ENCODE measurements around the gene MMS22L.
A peak's percentile ranks its signal among the peaks of the same experiment; 100 is the strongest.

MMS22L gene, protein sequence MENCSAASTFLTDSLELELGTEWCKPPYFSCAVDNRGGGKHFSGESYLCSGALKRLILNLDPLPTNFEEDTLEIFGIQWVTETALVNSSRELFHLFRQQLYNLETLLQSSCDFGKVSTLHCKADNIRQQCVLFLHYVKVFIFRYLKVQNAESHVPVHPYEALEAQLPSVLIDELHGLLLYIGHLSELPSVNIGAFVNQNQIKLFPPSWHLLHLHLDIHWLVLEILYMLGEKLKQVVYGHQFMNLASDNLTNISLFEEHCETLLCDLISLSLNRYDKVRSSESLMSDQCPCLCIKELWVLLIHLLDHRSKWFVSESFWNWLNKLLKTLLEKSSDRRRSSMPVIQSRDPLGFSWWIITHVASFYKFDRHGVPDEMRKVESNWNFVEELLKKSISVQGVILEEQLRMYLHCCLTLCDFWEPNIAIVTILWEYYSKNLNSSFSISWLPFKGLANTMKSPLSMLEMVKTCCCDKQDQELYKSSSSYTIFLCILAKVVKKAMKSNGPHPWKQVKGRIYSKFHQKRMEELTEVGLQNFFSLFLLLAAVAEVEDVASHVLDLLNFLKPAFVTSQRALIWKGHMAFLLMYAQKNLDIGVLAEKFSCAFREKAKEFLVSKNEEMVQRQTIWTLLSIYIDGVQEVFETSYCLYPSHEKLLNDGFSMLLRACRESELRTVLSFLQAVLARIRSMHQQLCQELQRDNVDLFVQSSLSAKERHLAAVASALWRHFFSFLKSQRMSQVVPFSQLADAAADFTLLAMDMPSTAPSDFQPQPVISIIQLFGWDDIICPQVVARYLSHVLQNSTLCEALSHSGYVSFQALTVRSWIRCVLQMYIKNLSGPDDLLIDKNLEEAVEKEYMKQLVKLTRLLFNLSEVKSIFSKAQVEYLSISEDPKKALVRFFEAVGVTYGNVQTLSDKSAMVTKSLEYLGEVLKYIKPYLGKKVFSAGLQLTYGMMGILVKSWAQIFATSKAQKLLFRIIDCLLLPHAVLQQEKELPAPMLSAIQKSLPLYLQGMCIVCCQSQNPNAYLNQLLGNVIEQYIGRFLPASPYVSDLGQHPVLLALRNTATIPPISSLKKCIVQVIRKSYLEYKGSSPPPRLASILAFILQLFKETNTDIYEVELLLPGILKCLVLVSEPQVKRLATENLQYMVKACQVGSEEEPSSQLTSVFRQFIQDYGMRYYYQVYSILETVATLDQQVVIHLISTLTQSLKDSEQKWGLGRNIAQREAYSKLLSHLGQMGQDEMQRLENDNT

DNA sequence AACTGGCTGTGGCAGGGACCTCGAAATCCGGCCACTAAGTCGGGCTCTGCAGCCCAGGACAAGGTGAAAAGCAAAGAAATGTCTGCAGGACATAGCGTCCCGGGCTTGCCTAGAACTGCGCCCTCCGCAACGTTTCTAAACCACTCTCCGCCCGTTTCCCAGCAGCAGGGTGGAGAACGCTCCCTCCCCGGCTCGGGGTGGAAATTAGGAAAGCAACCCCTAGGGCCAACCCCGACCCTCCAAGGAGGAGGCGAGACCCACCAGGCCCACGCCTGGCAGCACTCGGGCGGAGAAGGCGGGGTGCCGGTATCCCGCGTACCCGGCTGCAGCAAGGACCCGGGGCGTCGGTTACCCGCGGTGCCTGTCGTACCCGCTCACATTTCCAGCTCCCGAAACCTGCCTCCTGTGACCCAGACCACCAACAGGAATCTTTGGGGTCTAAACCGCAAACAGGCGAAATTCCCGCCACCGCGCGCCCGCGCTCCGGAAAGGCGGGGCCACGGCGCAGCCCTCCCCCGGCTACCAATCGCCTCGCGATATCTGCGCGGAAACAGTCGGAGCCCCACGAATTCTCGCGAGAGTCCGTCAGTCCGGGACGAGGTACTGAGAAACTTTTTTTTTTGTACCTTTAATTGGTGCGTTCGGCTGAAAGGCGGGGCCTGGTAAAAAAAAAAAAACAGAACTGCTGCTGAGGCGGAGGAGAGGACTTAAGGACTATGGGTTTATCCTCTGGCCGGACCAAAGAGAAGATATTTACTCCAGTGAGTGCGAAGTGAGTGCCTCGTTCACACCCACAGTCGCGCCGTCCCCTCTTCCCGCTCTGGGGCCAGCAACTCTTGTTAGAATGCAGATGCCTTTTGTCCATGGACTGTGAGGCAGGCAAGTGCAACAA lies at the start of gene MMS22L:
MMS22L (minus strand) TSS at position 491 of the 892 bp plus-strand sequence. CDS start 739 bp downstream, outside the sequence.
- in situ Hi-C loops (cut with MboI; ENCODE audit: low pct_unique_long_range_greater_than_20kb, low sequenced_read_pairs): no loop called here
- DNase-seq: peak; percentile 99

DNA sequence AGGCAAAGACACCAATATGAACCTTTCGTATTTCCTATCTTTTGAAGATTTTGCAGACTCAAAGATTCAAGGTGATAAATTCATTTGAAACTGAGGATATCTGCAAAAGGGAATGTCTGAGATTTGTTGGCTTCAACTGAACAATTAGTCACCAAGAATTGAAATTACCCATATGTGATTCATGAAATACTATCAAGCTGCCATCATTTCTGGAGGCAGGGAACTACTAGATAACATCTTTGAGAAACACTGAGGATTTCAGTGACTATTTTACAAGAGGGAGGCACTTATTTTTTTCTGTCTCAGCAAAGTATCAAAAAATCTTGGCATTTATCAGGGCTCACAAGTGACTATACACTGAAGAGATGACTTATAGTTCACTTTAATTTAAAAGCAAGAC lies 39.8 kb upstream of the MMS22L start:
- in situ Hi-C loops (cut with MboI; ENCODE audit: low pct_unique_long_range_greater_than_20kb, low sequenced_read_pairs): no loop called here
- DNase-seq: no peak

DNA sequence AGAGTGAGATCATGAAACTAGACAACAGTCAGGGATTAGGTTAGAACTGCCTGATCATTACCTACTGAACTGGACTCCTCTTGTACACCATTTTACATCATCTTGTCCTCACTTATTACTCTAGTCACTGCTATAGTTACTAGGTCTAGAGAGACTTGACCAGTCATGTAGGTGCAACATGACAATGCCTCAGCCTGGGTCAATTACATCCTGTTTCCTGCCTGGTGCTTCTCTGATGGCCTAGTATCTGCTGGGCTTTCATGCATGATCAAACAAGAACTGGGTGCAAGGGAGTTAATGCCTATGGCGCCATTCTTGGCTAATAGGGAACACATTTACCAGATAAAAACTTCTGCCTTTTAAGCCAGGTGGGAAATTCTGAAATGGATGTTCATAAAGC lies 39.2 kb upstream of the MMS22L start:
- in situ Hi-C loops (cut with MboI; ENCODE audit: low pct_unique_long_range_greater_than_20kb, low sequenced_read_pairs): no loop called here

DNA sequence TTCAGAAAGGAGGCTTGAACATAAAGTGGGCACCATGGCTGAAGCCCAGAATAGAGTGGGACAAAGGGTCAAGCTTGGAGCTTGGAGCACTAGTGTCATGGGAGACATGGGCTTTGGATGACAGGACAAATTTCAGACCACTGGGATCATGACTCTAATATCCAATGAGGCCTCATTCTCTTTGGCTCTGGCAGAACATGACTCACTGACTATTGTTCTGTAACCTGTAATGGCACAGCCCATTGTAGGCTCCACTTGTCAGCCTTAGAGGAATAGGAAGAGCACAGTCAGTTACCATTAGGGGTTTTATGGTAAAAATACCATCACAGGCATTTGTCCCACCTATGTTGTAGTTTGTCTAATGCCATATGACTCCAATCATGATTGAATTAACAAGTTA lies 34.0 kb upstream of the MMS22L start:
- in situ Hi-C loops (cut with MboI; ENCODE audit: low pct_unique_long_range_greater_than_20kb, low sequenced_read_pairs): no loop called here

More for the DNA sequence above, 39.2 kb upstream of the MMS22L start:
- DNase-seq: no peak

DNA sequence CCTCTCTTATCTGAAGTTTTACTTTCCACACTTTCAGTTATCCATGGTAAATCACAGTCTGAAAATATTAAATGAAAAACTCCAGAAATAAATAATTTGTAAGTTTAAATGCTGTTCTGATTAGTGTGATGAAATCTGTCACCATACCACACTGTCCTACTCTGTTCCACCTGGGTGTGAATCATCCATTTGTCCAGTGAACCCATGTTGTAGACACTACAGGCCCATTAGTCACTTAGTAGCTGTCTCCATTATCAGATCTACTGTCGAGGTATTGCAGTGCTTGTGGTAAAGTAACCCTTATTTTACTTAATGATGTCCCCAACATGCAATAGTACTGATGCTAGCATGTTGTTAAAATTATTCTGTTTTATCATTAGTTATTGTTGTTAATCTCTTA lies 29.2 kb upstream of the MMS22L start:
- DNase-seq: no peak
- in situ Hi-C loops (cut with MboI; ENCODE audit: low pct_unique_long_range_greater_than_20kb, low sequenced_read_pairs): no loop called here

More for the DNA sequence above, 34.0 kb upstream of the MMS22L start:
- no peak for DNase-seq

DNA sequence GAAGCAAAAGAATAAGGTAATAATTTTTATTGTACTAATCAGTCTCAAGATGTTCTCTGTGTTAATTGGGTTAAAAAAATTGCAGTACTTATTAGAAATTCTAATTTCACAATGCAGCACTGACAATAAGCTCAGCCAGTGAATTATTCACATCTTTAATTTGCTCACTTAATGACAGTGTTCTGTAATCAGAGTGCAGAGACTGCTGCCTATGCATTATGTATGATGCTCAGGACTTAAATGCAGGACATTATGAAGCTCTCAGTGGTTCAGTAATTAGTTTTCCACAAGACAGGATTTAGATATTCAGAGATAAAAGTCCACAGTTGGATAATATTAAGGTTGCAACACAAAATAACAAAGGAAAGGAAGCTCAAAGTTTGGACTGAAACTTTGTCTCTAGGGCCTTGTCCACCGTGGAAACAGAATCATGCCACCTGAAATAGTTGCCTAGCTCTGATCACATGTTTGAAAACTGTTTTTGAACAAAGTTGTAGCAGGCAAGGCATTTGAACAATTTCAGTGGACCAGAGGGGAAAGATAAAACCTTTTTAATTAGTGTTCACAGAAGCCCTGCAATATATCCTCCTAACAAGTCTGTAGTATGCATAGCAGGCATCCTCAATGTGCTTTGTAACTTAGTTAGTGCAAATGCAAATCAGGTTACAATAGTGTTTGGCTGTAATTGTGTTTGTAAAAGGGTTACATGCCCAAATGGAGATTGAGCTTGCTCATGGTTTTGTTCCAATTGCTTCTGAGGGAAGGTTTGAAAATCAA lies 23.7 kb upstream of the MMS22L start:
- DNase-seq: no peak
- in situ Hi-C loops (cut with MboI; ENCODE audit: low pct_unique_long_range_greater_than_20kb, low sequenced_read_pairs): no loop called here

DNA sequence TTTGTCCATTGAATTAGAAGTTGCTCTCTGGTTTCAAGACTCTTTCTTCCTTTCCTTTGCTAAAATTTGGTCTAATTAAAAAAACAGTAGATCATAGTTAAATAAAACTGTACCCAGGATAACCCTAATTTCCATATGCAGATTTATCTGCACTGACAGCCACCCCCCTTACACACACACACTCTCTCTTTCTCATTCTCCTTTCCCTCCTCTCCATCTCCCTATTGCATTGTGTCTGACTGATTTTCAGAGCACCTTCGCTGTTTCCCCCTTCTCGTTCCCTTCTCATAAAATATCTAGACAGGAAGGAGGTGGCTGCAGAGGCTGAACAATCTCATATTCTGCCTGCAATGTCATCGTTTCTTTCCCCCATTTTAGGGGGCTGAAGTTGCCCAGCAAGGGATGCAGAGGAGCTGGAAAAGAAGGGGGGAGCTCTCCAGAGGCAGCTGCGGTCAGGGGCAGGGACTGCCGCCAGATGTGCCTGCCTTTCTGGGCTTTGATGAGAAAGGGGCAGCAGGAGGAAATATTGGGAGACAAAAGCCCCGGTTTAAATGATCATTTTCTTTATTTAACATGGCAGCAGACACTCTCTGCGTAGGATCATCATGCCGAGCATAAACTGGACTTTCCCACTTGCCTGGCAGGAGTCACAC lies 22.5 kb upstream of the MMS22L start:
- DNase-seq: no peak
- in situ Hi-C loops (cut with MboI; ENCODE audit: low pct_unique_long_range_greater_than_20kb, low sequenced_read_pairs): no loop called here

DNA sequence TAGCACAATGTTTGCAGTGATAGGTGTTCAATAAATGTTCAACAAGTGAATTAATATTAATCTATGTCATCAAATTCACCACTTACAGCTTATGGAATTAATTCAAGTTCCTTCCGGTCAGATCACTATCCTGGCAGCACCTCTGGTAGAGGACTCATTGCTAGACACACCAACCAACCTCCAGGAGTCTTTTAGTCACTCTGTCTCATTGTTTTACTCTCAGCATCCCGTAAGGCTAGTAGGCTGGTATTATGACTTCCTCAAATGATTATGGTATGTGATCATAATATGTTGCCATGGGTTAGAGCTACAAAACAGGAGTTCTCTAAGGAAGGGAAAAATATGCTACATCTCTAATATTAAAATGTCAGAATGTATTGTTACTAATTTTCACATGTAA lies 21.7 kb upstream of the MMS22L start:
- no peak for DNase-seq
- in situ Hi-C loops (cut with MboI; ENCODE audit: low pct_unique_long_range_greater_than_20kb, low sequenced_read_pairs): no loop called here

DNA sequence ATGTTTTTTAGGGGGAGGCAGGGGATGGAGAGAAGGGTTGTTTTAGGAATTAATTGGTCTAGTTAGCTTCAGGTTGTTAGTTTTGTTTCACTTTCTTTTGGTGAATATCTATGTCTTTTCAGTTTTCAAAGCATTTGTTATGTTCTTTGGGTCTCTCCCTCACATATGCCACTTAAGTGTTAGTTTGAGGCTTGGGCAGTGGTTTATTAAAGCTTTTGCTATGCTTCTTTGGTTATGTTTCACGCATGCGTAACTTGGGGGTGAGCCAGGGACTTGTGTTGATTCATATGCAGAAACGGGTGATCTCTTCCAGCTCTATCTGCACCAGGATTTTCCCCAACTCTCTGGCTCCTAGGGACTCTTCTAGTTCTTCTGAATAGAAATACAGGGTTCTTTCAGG lies 11.4 kb upstream of the MMS22L start:
- DNase-seq: no peak
- in situ Hi-C loops (cut with MboI; ENCODE audit: low pct_unique_long_range_greater_than_20kb, low sequenced_read_pairs): no loop called here

DNA sequence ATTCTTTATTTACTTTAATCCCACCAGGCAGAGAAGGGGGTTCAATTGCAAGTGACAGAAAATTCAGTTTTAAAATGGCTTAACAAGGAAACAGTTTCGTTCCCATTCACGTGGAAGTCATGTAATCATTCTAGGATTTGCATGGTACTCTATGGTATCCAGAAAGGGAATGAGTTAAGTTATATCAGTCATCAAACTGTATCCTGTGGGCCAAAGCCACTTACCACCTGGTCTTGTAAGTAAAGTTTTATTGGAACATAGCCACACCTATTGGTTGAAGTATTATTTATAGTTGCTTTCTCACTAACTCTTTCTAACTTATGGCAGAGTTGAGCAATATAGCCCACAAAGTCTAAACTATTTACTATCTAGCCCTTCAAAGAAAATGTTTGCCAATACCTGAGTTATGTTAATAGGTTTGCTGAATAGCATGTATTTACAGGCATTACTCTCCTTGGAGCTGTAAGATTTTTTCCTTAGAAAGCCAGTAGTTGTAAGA lies 10.2 kb upstream of the MMS22L start:
- no peak for DNase-seq
- in situ Hi-C loops (cut with MboI; ENCODE audit: low pct_unique_long_range_greater_than_20kb, low sequenced_read_pairs): no loop called here

DNA sequence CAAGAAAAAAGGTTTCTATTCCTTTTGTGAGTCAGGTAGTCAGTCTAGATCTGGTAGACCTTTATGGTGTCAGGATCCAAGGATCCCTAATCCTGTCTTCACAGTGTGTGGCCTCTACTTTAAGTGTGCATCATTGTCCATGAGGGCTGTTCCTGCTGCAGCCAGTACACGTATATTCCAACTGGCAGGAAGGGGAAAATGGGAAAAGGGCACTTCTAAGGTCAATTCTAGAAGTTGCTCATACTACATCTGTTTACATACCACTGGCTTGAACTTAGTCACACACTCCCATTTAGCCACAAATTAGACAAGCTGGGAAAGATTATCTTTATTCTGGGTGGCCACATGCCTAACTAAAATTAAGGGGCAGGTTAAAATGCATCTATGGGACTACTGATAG lies 9.7 kb upstream of the MMS22L start:
- DNase-seq: no peak
- in situ Hi-C loops (cut with MboI; ENCODE audit: low pct_unique_long_range_greater_than_20kb, low sequenced_read_pairs): no loop called here

DNA sequence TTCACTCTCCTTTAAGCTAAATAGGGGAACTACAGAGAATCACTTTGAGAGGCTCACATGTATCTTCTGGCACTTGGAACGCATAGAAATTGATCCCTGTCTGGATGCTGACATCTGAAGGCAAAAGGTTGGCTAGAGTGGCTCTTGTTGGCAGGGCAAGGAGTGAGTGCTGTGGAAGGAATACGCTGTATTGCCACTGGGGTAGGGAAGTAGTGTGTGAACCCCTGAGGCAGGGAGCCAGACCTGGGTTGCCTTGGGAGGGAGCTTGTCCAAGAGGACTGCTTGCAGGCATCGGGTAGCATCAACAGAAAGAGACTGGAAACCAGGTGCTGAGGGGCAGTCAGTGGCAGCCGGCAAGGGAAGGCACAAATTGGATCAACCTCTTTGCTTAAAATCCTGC lies 8.9 kb upstream of the MMS22L start:
- in situ Hi-C loops (cut with MboI; ENCODE audit: low pct_unique_long_range_greater_than_20kb, low sequenced_read_pairs): no loop called here
- DNase-seq: no peak

DNA sequence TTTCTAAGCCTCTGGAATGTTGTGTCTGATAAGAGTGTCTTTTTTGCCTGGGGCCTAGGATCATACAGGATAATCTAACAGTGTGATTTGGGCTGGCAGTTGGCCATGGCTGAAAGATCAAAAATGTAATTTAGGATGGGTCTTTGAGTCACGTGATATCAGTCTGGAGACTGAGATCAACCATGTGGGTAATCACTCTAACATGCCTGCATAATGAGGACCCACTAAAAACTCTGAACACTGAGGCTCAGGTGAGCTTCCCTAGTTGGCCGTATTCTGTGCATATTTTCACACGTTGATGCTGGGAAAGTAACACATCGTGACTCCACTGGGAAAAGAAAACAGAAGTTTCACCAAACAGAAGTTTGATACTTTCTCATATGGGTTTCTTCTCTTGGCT lies 6.3 kb upstream of the MMS22L start:
- in situ Hi-C loops (cut with MboI; ENCODE audit: low pct_unique_long_range_greater_than_20kb, low sequenced_read_pairs): no loop called here
- no peak for DNase-seq

DNA sequence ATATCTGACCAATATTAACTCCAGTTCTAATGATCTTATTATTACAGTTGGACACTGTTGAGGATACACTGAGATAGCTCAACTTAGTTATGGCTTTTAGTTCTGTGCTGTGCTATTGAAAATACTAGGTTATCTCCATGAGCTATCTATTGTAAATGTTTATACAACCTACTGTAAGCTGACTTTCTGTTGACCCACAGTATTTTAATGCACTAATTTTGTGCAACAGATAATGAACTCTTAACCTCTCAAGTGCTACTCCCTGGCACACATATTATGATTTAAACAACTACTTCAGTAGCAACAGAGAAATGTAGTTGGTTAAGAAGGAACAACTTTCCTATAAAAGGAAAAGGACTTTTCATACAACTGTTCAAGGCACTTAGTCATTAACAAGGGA lies 5.2 kb upstream of the MMS22L start:
- no peak for DNase-seq
- in situ Hi-C loops (cut with MboI; ENCODE audit: low pct_unique_long_range_greater_than_20kb, low sequenced_read_pairs): no loop called here

DNA sequence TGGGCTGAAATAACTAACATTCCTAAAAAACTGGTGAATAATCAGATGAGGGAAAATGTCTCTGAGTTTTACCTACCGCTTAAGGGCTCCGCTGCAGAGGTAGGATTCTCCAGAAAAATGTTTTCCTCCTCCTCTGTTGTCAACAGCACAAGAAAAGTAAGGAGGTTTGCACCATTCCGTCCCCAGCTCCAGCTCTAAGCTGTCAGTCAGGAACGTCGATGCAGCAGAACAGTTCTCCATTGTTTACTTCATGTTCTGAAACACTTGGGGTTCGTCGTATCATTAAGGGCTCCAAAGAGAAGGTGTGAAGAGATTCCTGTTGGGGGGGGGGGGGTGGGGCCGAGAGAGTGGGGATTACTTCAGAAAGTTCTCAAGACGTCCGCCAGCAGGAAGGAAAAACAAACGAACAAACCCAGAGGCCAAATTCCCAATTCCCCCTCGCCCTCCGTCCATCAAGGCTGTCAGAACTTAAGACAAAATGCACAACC lies 734 bp downstream of the MMS22L start:
- peak; percentile 18 for DNase-seq
- in situ Hi-C loops (cut with MboI; ENCODE audit: low pct_unique_long_range_greater_than_20kb, low sequenced_read_pairs): no loop called here

DNA sequence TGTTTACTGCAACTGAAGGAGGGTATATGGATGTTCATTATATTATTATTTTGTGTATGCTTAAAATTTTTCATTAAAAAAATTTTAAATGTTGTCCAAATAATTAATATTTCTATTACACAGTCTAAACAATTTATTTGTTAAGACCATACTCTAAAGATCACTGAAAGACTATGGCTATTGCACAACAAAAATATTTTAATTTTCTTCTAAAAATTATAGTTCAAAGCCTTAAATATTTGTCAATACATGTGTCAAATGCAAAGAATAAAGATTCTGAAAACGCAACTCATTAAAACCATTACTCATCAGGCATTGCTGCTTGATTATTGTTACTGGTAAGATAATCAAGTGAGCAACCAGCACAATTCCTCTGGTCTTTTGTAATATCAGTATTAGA lies 2.2 kb downstream of the MMS22L start:
- no peak for DNase-seq
- in situ Hi-C loops (cut with MboI; ENCODE audit: low pct_unique_long_range_greater_than_20kb, low sequenced_read_pairs): no loop called here

DNA sequence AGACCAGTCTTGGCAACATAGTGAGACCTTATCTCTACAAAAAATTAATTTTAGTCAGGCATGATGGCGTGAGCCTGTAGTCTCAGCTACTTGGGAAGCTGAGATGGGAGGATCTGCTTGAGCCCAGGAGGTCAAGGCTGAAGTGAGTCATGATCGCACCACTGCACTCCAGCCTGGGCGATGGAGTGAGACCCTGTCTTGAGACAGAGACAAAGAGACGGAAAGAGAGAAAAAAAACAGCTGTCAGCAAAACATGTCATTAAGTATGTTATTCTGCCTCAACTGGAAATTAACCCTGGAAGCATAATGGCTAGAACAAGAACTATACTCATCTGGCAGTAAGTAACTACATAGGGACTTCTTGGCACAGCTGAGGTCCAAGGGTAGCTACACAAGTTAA lies 7.2 kb downstream of the MMS22L start:
- DNase-seq: no peak
- in situ Hi-C loops (cut with MboI; ENCODE audit: low pct_unique_long_range_greater_than_20kb, low sequenced_read_pairs): no loop called here
